Upper lobe of right lung (tissue), 1 donor: ENCODE measurements around the gene EFR3B. TPM values are rescaled to one million over a fixed set of nuclear protein-coding genes. Genes with fewer than 3 reads are reported as not detected.

Experiments
- ATAC-seq: fragments of 200-7000 bp; cut with Tn5 transposase; one replicate; pipeline ENCODE4 v1.9.1; 2020; ENCODE audit warnings: mild to moderate bottlenecking, moderate library complexity
- DNase-seq: peaks from one replicate; pipeline ENCODE4 v3.0.0-alpha.2; 2020
- H3K27ac ChIP-seq: fragments of 200-600 bp; one replicate; pipeline ENCODE4 v1.8.0; 2022
- H3K27me3 ChIP-seq: fragments of 200-600 bp; one replicate; pipeline ENCODE4 v1.8.0; 2022; ENCODE audit warnings: mild to moderate bottlenecking
- H3K36me3 ChIP-seq: fragments of 200-600 bp; one replicate; pipeline ENCODE4 v1.8.0; 2022
- H3K4me1 ChIP-seq: fragments of 200-600 bp; one replicate; pipeline ENCODE4 v1.8.0; 2022
- H3K4me3 ChIP-seq: fragments of 200-600 bp; one replicate; pipeline ENCODE4 v1.8.0; 2022; ENCODE audit warnings: mild to moderate bottlenecking
- H3K9me3 ChIP-seq: fragments of 200-600 bp; one replicate; pipeline ENCODE4 v1.8.0; 2022
- CTCF ChIP-seq: fragments of 200-600 bp; IDR thresholded peaks from one replicate; pipeline ENCODE4 v1.8.0; 2022; ENCODE audit warnings: antibody characterized with exemption
- intact Hi-C: fragments of 100-400 bp; cut with DNase I; formaldehyde crosslinking; loops from one replicate; pipeline ENCODE4 v1.11.0; 2022
- total RNA-seq: library from RNA; stranded (reverse); fragmentation: NEBNext Ultra II Directional; extraction: Animal tissue kit (Norgen Biotek cat#: 25700); gene quantifications from one replicate; pipeline ENCODE4 v1.2.1, GENCODE V29; 2021
- donor health status: DM: no; HTN: yes; CAD: no; lungs with severe emphysema.

EFR3B gene
- total RNA-seq, 1 donor from 2014 or later: 10.7 TPM

- Histone ChIP-seq H3K27me3 (no peaks in the 10 kb centered on the region), H3K36me3 (no peaks in the 10 kb centered on the region), H3K27ac (no peak overlapping the region), H3K4me1 (no peaks in the 10 kb centered on the region), H3K9me3 (no peaks in the 10 kb centered on the region), H3K4me3 (no peak overlapping the region)
- no peak for TF ChIP-seq CTCF
- intact Hi-C loops: no loop called here
- ATAC-seq (no peak), DNase-seq (no peak)
Measured at GRCh38 chr2:25074826-25075225, 33.0 kb downstream of the EFR3B start.

GRCh38 chr2:25076749-25077148 is 34.9 kb downstream of the EFR3B start:
- Histone ChIP-seq H3K27me3 (no peaks in the 10 kb centered on the region), H3K9me3 (no peaks in the 10 kb centered on the region), H3K36me3 (no peaks in the 10 kb centered on the region), H3K4me3 (no peak overlapping the region), H3K27ac (no peak overlapping the region), H3K4me1 (no peaks in the 10 kb centered on the region)
- DNase-seq: no peak
- intact Hi-C loops: no loop called here
- TF ChIP-seq CTCF: no peak
- ATAC-seq: no peak

- ATAC-seq: no peak
- no peaks in the 10 kb centered on the region for H3K27me3 ChIP-seq
- intact Hi-C loops: no loop called here
- no peaks in the 10 kb centered on the region for H3K36me3 ChIP-seq
- H3K4me1 ChIP-seq: no peaks in the 10 kb centered on the region
- no peak overlapping the region for H3K4me3 ChIP-seq
- no peaks in the 10 kb centered on the region for H3K9me3 ChIP-seq
- no peak overlapping the region for H3K27ac ChIP-seq
- no peak for DNase-seq
- TF ChIP-seq CTCF: no peak
Measured at GRCh38 chr2:25077789-25078169, 35.9 kb downstream of the EFR3B start.

GRCh38 chr2:25078170-25079049 is 36.5 kb downstream of the EFR3B start:
- no peak overlapping the region for H3K4me3 ChIP-seq
- no peaks in the 10 kb centered on the region for H3K27me3 ChIP-seq
- ATAC-seq (peak; percentile 67), DNase-seq (no peak)
- no peaks in the 10 kb centered on the region for H3K36me3 ChIP-seq
- no peaks in the 10 kb centered on the region for H3K9me3 ChIP-seq
- H3K4me1 ChIP-seq: no peaks in the 10 kb centered on the region
- intact Hi-C loops: no loop called here
- no peak overlapping the region for H3K27ac ChIP-seq
- TF ChIP-seq CTCF: no peak

GRCh38 chr2:25079050-25079635 is 37.3 kb downstream of the EFR3B start:
- TF ChIP-seq CTCF: no peak
- no peaks in the 10 kb centered on the region for H3K27me3 ChIP-seq
- no peaks in the 10 kb centered on the region for H3K36me3 ChIP-seq
- H3K27ac ChIP-seq: no peak overlapping the region
- H3K9me3 ChIP-seq: no peaks in the 10 kb centered on the region
- intact Hi-C loops: no loop called here
- DNase-seq: no peak
- ATAC-seq: no peak
- H3K4me1 ChIP-seq: no peaks in the 10 kb centered on the region
- no peak overlapping the region for H3K4me3 ChIP-seq
